ENCODE data around the gene NMUR2.

Gene NMUR2

GRCh38 chr5:152424501-152424900 is 19.4 kb upstream of the NMUR2 start:
- Histone ChIP-seq H3F3A (ENCODE audit: low read depth) (no peaks in the 10 kb centered on the region), H3K9me2 (replicated peaks; ENCODE audit: low read depth, low read length) (no peaks in the 10 kb centered on the region), H3K36me3 (ENCODE audit: insufficient read depth, low read length) (no peaks in the 10 kb centered on the region), H3K27me3 (ENCODE audit: insufficient read depth, low read length, poor library complexity, severe bottlenecking) (no peaks in the 10 kb centered on the region), H3K79me2 (ENCODE audit: insufficient read depth, low read length) (no peaks in the 10 kb centered on the region), H2AFZ (ENCODE audit: low read length) (no peak overlapping the region), H3K4me3 (ENCODE audit: low read length, poor library complexity, severe bottlenecking) (no peak overlapping the region), H3K9me3 (ENCODE audit: insufficient read depth, low read depth, low read length) (no peaks in the 10 kb centered on the region), H3K4me1 (ENCODE audit: insufficient read depth, low read length, poor library complexity, severe bottlenecking) (no peaks in the 10 kb centered on the region), H3K4me2 (ENCODE audit: low read depth, low read length, poor library complexity, severe bottlenecking) (no peak overlapping the region), H4K20me1 (ENCODE audit: insufficient read depth, low read length, poor library complexity, severe bottlenecking) (no peaks in the 10 kb centered on the region), H3K9ac (ENCODE audit: low read depth, low read length, poor library complexity, severe bottlenecking) (no peak overlapping the region)
- TF ChIP-seq, protein P1, sequence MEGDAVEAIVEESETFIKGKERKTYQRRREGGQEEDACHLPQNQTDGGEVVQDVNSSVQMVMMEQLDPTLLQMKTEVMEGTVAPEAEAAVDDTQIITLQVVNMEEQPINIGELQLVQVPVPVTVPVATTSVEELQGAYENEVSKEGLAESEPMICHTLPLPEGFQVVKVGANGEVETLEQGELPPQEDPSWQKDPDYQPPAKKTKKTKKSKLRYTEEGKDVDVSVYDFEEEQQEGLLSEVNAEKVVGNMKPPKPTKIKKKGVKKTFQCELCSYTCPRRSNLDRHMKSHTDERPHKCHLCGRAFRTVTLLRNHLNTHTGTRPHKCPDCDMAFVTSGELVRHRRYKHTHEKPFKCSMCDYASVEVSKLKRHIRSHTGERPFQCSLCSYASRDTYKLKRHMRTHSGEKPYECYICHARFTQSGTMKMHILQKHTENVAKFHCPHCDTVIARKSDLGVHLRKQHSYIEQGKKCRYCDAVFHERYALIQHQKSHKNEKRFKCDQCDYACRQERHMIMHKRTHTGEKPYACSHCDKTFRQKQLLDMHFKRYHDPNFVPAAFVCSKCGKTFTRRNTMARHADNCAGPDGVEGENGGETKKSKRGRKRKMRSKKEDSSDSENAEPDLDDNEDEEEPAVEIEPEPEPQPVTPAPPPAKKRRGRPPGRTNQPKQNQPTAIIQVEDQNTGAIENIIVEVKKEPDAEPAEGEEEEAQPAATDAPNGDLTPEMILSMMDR (conservative IDR thresholded peaks at IDR 0.05; ENCODE audit: low read length): no peak
- no peak for TF ChIP-seq EZH2phosphoT487 (IDR thresholded peaks at IDR 0.05; ENCODE audit: borderline replicate concordance)

DNA sequence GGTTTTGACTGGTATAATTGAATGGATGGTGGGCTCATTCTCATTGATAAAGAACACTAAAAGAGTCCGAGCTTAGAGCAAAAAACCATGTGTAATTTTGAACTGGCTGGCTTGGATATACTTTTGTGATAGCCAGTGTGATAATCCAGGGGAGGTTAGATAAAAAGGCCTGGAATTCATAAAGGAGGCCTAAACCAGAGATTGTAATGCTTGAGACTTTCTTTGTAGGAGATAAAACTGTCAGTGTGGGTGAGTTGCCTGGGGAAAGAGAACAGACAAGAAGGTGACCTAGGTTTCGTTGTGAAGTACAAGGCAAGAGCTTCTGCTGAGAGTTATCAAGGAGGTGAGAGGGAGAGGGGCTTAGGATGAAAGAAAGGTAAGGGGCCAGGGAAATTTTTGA is 17.0 kb upstream of the NMUR2 start:
- H3K36me3 ChIP-seq (ENCODE audit: insufficient read depth, low read length): no peaks in the 10 kb centered on the region
- no peak overlapping the region for H2AFZ ChIP-seq (ENCODE audit: low read length)
- no peaks in the 10 kb centered on the region for H3K79me2 ChIP-seq (ENCODE audit: insufficient read depth, low read length)
- H4K20me1 ChIP-seq (ENCODE audit: insufficient read depth, low read length, poor library complexity, severe bottlenecking): no peaks in the 10 kb centered on the region
- H3K4me1 ChIP-seq (ENCODE audit: insufficient read depth, low read length, poor library complexity, severe bottlenecking): no peaks in the 10 kb centered on the region
- H3K9me3 ChIP-seq (ENCODE audit: insufficient read depth, low read depth, low read length): no peaks in the 10 kb centered on the region
- no peak overlapping the region for H3K4me3 ChIP-seq (ENCODE audit: low read length, poor library complexity, severe bottlenecking)
- no peaks in the 10 kb centered on the region for H3K9me2 ChIP-seq (replicated peaks; ENCODE audit: low read depth, low read length)
- H3K27me3 ChIP-seq (ENCODE audit: insufficient read depth, low read length, poor library complexity, severe bottlenecking): no peaks in the 10 kb centered on the region
- TF ChIP-seq, protein P1 (conservative IDR thresholded peaks at IDR 0.05; ENCODE audit: low read length): no peak
- no peak for TF ChIP-seq EZH2phosphoT487 (IDR thresholded peaks at IDR 0.05; ENCODE audit: borderline replicate concordance)
- no peaks in the 10 kb centered on the region for H3F3A ChIP-seq (ENCODE audit: low read depth)
- no peak overlapping the region for H3K9ac ChIP-seq (ENCODE audit: low read depth, low read length, poor library complexity, severe bottlenecking)
- no peak overlapping the region for H3K4me2 ChIP-seq (ENCODE audit: low read depth, low read length, poor library complexity, severe bottlenecking)

DNA sequence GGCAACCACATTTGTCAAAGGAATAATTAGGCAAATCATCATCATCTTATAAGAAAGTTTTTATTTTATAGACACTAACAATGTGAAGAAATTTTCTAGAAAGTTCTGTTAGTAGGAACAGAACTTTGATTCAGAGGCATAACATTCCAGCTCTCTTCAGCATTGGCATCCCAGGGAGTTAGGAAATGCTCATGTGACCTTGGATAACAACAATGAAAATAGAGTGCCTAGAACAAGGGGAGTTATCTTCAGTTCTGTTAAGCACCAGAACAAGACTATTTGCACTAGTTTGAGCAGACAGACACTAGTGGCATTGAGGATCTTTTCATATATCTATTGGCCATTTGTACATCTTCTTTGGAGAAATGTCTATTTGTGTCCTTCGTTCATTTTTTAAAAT is 7.0 kb upstream of the NMUR2 start:
- Histone ChIP-seq H3K4me2 (ENCODE audit: low read depth, low read length, poor library complexity, severe bottlenecking) (no peak overlapping the region), H3K9ac (ENCODE audit: low read depth, low read length, poor library complexity, severe bottlenecking) (no peak overlapping the region), H3K4me1 (ENCODE audit: insufficient read depth, low read length, poor library complexity, severe bottlenecking) (no peaks in the 10 kb centered on the region), H4K20me1 (ENCODE audit: insufficient read depth, low read length, poor library complexity, severe bottlenecking) (no peaks in the 10 kb centered on the region), H2AFZ (ENCODE audit: low read length) (no peak overlapping the region), H3K9me2 (replicated peaks; ENCODE audit: low read depth, low read length) (no peaks in the 10 kb centered on the region), H3K4me3 (ENCODE audit: low read length, poor library complexity, severe bottlenecking) (no peak overlapping the region), H3K79me2 (ENCODE audit: insufficient read depth, low read length) (no peaks in the 10 kb centered on the region), H3F3A (ENCODE audit: low read depth) (no peaks in the 10 kb centered on the region), H3K36me3 (ENCODE audit: insufficient read depth, low read length) (no peaks in the 10 kb centered on the region), H3K27me3 (ENCODE audit: insufficient read depth, low read length, poor library complexity, severe bottlenecking) (no peaks in the 10 kb centered on the region), H3K9me3 (ENCODE audit: insufficient read depth, low read depth, low read length) (no peaks in the 10 kb centered on the region)
- no peak for TF ChIP-seq EZH2phosphoT487 (IDR thresholded peaks at IDR 0.05; ENCODE audit: borderline replicate concordance)
- TF ChIP-seq, protein P1 (conservative IDR thresholded peaks at IDR 0.05; ENCODE audit: low read length): no peak

Data from Loucy (cell line).